A549 (cell line): ENCODE measurements around the gene CHD9. TPM values are rescaled to one million over a fixed set of nuclear protein-coding genes. Genes with fewer than 3 reads are reported as not detected.
A peak's percentile ranks its signal among the peaks of the same experiment; 100 is the strongest.

Source experiments
- ATAC-seq, 2 experiments: fragments of 200-7000 bp in 1 of 2; fragments of >200 bp in 1 of 2; cut with Nextera tagmentation in 1 of 2; cut with Tn5 transposase in 1 of 2; 3 replicates each; pipeline versions ENCODE4 v1.8.0 to v1.9.1; 2018 to 2020; ENCODE audit warnings: mild to moderate bottlenecking in 1 of 2, moderate library complexity in 1 of 2
- CTCF ChIA-PET: fragments of 300-600 bp; sonication (Branson Sonifier 250); formaldehyde crosslinking; extraction: SDS; loops from one replicate; lab custom pipeline; 2021; ENCODE audit warnings: antibody characterized with exemption, inconsistent platforms; lab: Yijun Ruan, JAX
- POLR2A ChIA-PET: fragments of 350-600 bp; formaldehyde crosslinking; extraction: SDS; loops from one replicate; lab custom pipeline; 2021; ENCODE audit warnings: antibody characterized with exemption, inconsistent platforms; lab: Yijun Ruan, JAX
- DNase-seq, 2 experiments: peaks; one replicate each; pipeline versions ENCODE4 v3.0.0 to v3.0.0-alpha.2; 2011 to 2016; ENCODE audit warnings: low read depth in 1 of 2, low spot score in 1 of 2
- FAIRE-seq: peaks from 2 replicates; lab custom pipeline; 2011; peaks lifted over from hg19 to GRCh38; lab: Jason Lieb, UNC
- H3K27ac ChIP-seq, 2 experiments: fragments of >200 bp; sonication (Bioruptor Twin); formaldehyde crosslinking; 3 replicates each; pipeline ENCODE4 v1.5.1; 2016 to 2017
- H3K4me1 ChIP-seq: fragments of >200 bp; sonication (Bioruptor Twin); formaldehyde crosslinking; 3 replicates; pipeline ENCODE4 v1.6.1; 2016
- H3K4me2 ChIP-seq: fragments of >200 bp; sonication (Bioruptor Twin); formaldehyde crosslinking; 3 replicates; pipeline ENCODE4 v1.6.1; 2016
- H3K4me3 ChIP-seq: fragments of >200 bp; sonication (Bioruptor Twin); formaldehyde crosslinking; 3 replicates; pipeline ENCODE4 v1.5.1; 2016
- H3K9me3 ChIP-seq: fragments of >200 bp; sonication (Bioruptor Twin); formaldehyde crosslinking; 3 replicates; pipeline ENCODE4 v1.6.1; 2016
- BHLHE40 ChIP-seq: IDR thresholded peaks from 2 replicates; pipeline ENCODE4 v1.6.1; 2012; ENCODE audit warnings: low read depth, low read length, inconsistent platforms
- CBX8 ChIP-seq: fragments of 200-600 bp; sonication (generic); IDR thresholded peaks from 2 replicates; pipeline ENCODE4 v1.6.1; 2016
- CHD4 ChIP-seq: fragments of 200-600 bp; sonication (generic); IDR thresholded peaks from 2 replicates; pipeline ENCODE4 v1.6.1; 2016; ENCODE audit warnings: antibody characterized with exemption, mild to moderate bottlenecking, borderline replicate concordance
- CTCF ChIP-seq: fragments of >200 bp; sonication (Bioruptor Twin); formaldehyde crosslinking; IDR thresholded peaks from 3 replicates; pipeline ENCODE4 v1.5.1; 2016
- EHMT2 ChIP-seq: fragments of 200-600 bp; sonication (generic); IDR thresholded peaks from 2 replicates; pipeline ENCODE4 v1.6.1; 2016; ENCODE audit warnings: antibody characterized with exemption, low read depth, mild to moderate bottlenecking, moderate library complexity
- EP300 ChIP-seq, 2 experiments: fragments of >200 bp; sonication (Bioruptor Twin); formaldehyde crosslinking; IDR thresholded peaks; 2 replicates in 1 of 2; 3 replicates in 1 of 2; pipeline ENCODE4 v1.6.1; 2016 to 2017
- ESRRA ChIP-seq: fragments of 150-350 bp; IDR thresholded peaks from 2 replicates; pipeline ENCODE4 v1.6.1; 2014; ENCODE audit warnings: mild to moderate bottlenecking, low read length, borderline replicate concordance
- FOSB ChIP-seq: fragments of 250-450 bp; sonication (Bioruptor Pico); IDR thresholded peaks from 2 replicates; pipeline ENCODE4 v1.5.0; 2020; ENCODE audit warnings: mild to moderate bottlenecking, moderate library complexity
- HOXB5 ChIP-seq: fragments of 250-450 bp; sonication (Bioruptor Pico); IDR thresholded peaks from 2 replicates; pipeline ENCODE4 v1.5.0; 2020; ENCODE audit warnings: mild to moderate bottlenecking, moderate library complexity
- JUN ChIP-seq, 2 experiments: fragments of >200 bp; sonication (Bioruptor Twin); formaldehyde crosslinking; IDR thresholded peaks; 2 replicates in 1 of 2; 3 replicates in 1 of 2; pipeline ENCODE4 v1.6.1; 2016 to 2017
- KDM1A ChIP-seq: fragments of 200-600 bp; sonication (generic); IDR thresholded peaks from 2 replicates; pipeline ENCODE4 v1.6.1; 2016; ENCODE audit warnings: low read depth, mild to moderate bottlenecking
- KDM5A ChIP-seq: fragments of 200-600 bp; sonication (generic); IDR thresholded peaks from 2 replicates; pipeline ENCODE4 v1.6.1; 2016; ENCODE audit warnings: antibody characterized with exemption, mild to moderate bottlenecking
- MAFK ChIP-seq: fragments of 450-650 bp; IDR thresholded peaks from 2 replicates; pipeline ENCODE4 v1.6.1; 2014; ENCODE audit not compliant: partially characterized antibody
- MAZ ChIP-seq: fragments of 150-350 bp; IDR thresholded peaks from 2 replicates; pipeline ENCODE4 v1.6.1; 2014; ENCODE audit warnings: antibody characterized with exemption, low read depth, low read length, borderline replicate concordance
- MYC ChIP-seq: IDR thresholded peaks from 2 replicates; pipeline ENCODE4 v1.6.1; 2012; ENCODE audit warnings: mild to moderate bottlenecking, inconsistent platforms, low read length, improper control_type of control experiment, borderline replicate concordance
- NPAS2 ChIP-seq: fragments of 250-450 bp; sonication (Bioruptor Pico); IDR thresholded peaks from 2 replicates; pipeline ENCODE4 v1.8.0; 2022; ENCODE audit warnings: mild to moderate bottlenecking, moderate library complexity, borderline replicate concordance
- POLR2A ChIP-seq: IDR thresholded peaks from 2 replicates; pipeline ENCODE4 v1.6.1; 2012; ENCODE audit warnings: mild to moderate bottlenecking, low read length
- RAD21 ChIP-seq, 2 experiments: fragments of >200 bp in 1 of 2; sonication (Bioruptor Twin) in 1 of 2; formaldehyde crosslinking in 1 of 2; IDR thresholded peaks in 1 of 2; conservative IDR thresholded peaks in 1 of 2; 2 replicates in 1 of 2; 3 replicates in 1 of 2; pipeline ENCODE4 v1.6.1; 2012 to 2018; ENCODE audit warnings: inconsistent platforms in 1 of 2
- RARB ChIP-seq: fragments of 250-450 bp; sonication (Bioruptor Pico); IDR thresholded peaks from 2 replicates; pipeline ENCODE4 v1.8.0; 2021; ENCODE audit warnings: mild to moderate bottlenecking, moderate library complexity
- RCOR1 ChIP-seq: fragments of 150-350 bp; IDR thresholded peaks from 2 replicates; pipeline ENCODE4 v1.6.1; 2014; ENCODE audit warnings: antibody characterized with exemption, low read length, low read depth
- REST ChIP-seq: fragments of 200-600 bp; sonication (generic); IDR thresholded peaks from 2 replicates; pipeline ENCODE4 v1.6.1; 2016; ENCODE audit warnings: antibody characterized with exemption, mild to moderate bottlenecking, moderate library complexity
- SREBF2 ChIP-seq: fragments of 450-650 bp; IDR thresholded peaks from 2 replicates; pipeline ENCODE4 v1.6.1; 2014; ENCODE audit warnings: mild to moderate bottlenecking, moderate library complexity
- USF2 ChIP-seq: fragments of 450-650 bp; IDR thresholded peaks from 2 replicates; pipeline ENCODE4 v1.6.1; 2014; ENCODE audit warnings: antibody characterized with exemption
- WGBS: methylation state at CpG from one replicate; pipeline ENCODE4 v1.1.6; 2017; ENCODE audit errors: missing lambda C conversion rate; 5-methylcytosine and 5-hydroxymethylcytosine counted together
- polyA plus RNA-seq, 4 experiments: library from polyadenylated mRNA; depleted of rRNA in 3 of 4; stranded (reverse); fragments of >200 nt; fragmentation: RNase III in 1 of 4; extraction: RNeasy Plus Mini Kit Qiagen cat#74134 plus additional on column Dnase treatment in 1 of 4; gene quantifications; 2 replicates in 3 of 4; 3 replicates in 1 of 4; pipeline ENCODE4 v1.2.3, GENCODE V29; 2011 to 2017
- TF ChIP-seq, protein P1 (sequence below): IDR thresholded peaks from 2 replicates; pipeline ENCODE4 v1.6.1; 2012
- TF ChIP-seq, protein P2 (sequence below): fragments of 150-350 bp; IDR thresholded peaks from 2 replicates; pipeline ENCODE4 v1.6.1; 2014; ENCODE audit warnings: low read depth, mild to moderate bottlenecking, low read length

CHD9 gene
- polyA plus RNA-seq, 2 of the 4 experiments (the other 2 are of a cell fraction): 17.8 to 51.6 TPM

DNA sequence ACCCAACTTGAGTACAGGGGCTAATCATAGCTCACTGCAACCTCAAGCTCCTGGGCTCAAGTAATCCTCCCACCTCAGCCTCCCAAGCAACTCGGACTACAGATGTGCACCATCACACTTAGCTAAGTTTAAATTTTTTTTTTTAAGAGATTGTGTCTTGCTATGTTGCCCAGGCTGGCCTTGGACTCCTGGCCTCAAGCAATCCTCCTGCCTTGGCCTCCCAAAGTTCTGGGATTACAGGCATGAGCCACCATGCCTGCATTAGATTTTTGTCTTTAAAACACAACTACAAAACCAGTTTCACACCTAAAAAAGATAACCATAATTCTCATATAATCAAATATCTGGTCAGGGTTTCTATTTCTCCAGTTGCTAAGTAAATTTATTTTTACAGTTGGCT lies 147.1 kb downstream of the CHD9 start:
- no peak for FAIRE-seq
- no peak overlapping the region for H3K27ac ChIP-seq
- no peak for TF ChIP-seq REST
- no peak for TF ChIP-seq POLR2A
- no peak for TF ChIP-seq NPAS2 (CRISPR knock-in tag)
- no peak for TF ChIP-seq RARB
- TF ChIP-seq, protein P1, sequence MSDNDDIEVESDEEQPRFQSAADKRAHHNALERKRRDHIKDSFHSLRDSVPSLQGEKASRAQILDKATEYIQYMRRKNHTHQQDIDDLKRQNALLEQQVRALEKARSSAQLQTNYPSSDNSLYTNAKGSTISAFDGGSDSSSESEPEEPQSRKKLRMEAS: no peak
- no peak for TF ChIP-seq JUN (IDR thresholded peaks at IDR 0.05)
- TF ChIP-seq, protein P2, sequence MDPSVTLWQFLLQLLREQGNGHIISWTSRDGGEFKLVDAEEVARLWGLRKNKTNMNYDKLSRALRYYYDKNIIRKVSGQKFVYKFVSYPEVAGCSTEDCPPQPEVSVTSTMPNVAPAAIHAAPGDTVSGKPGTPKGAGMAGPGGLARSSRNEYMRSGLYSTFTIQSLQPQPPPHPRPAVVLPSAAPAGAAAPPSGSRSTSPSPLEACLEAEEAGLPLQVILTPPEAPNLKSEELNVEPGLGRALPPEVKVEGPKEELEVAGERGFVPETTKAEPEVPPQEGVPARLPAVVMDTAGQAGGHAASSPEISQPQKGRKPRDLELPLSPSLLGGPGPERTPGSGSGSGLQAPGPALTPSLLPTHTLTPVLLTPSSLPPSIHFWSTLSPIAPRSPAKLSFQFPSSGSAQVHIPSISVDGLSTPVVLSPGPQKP: no peak
- no peak for TF ChIP-seq KDM5A
- TF ChIP-seq MAZ: no peak
- no peak for TF ChIP-seq CBX8
- TF ChIP-seq KDM1A: no peak
- no peak for TF ChIP-seq SREBF2
- no peak for TF ChIP-seq USF2
- TF ChIP-seq, all 56 proteins: peak for 0
- peaks cover 5% of the 10 kb centered on the region for H3K4me1 ChIP-seq
- 72% methylated on average over 1 of the region's 1 CpG for WGBS
- H3K4me2 ChIP-seq: no peak overlapping the region
- no peak for DNase-seq
- H3K4me3 ChIP-seq: no peak overlapping the region
- H3K9me3 ChIP-seq: no peaks in the 10 kb centered on the region
- POLR2A ChIA-PET: interaction anchor here (0.7 kb wide), 1 partner anchor 44 kb away, joined by 3 read pairs; no protein-coding TSS in a partner anchor
- ATAC-seq: no peak
- CTCF ChIA-PET: no interaction called here

- peaks cover 7% of the 10 kb centered on the region for H3K4me1 ChIP-seq
- no peaks in the 10 kb centered on the region for H3K9me3 ChIP-seq
- no peak overlapping the region for H3K4me3 ChIP-seq
- no peak for TF ChIP-seq RCOR1
- TF ChIP-seq MYC: no peak
- no peak for TF ChIP-seq MAFK
- TF ChIP-seq ESRRA: no peak
- TF ChIP-seq RAD21 (conservative IDR thresholded peaks at IDR 0.05 in 1 of 2, IDR thresholded peaks at IDR 0.05 in 1 of 2): no peak
- TF ChIP-seq BHLHE40: no peak
- TF ChIP-seq EP300 (IDR thresholded peaks at IDR 0.05): no peak
- no peak for TF ChIP-seq KDM5A
- TF ChIP-seq REST: no peak
- TF ChIP-seq EHMT2: no peak
- no peak for TF ChIP-seq FOSB (CRISPR knock-in tag)
- no peak for TF ChIP-seq HOXB5 (CRISPR knock-in tag)
- no peak for TF ChIP-seq CHD4
- TF ChIP-seq CTCF: no peak
- FAIRE-seq (peak; percentile 13), ATAC-seq (no peak), DNase-seq (no peak)
- ChIA-PET POLR2A (interaction anchor here (0.7 kb wide), 1 partner anchor 45 kb away, joined by 3 read pairs; no protein-coding TSS in a partner anchor), CTCF (no interaction called here)
- no peak overlapping the region for H3K27ac ChIP-seq
- H3K4me2 ChIP-seq: no peak overlapping the region
These were observed 147.6 kb downstream of the CHD9 start for GRCh38 chr16:53202398-53202797.
